ENCODE measurements around the gene DHFR.
"Not testable (repeated sequence)": the region's sequence is repeated elsewhere in the genome, so short reads cannot be mapped to it uniquely, and the experiment has no call there.

Gene DHFR

GRCh38 chr5:80654391-80655230, at the start of gene DHFR, which contains the start of gene MSH3:
Gene DHFR (minus strand): TSS chr5:80654983. CDS start chr5:80654489, 494 bp downstream.
Gene MSH3 (plus strand): TSS chr5:80654652. CDS start chr5:80654728, 76 bp downstream.
- peak; percentile 82 for DNase-seq (ENCODE audit: low read depth)

DNA sequence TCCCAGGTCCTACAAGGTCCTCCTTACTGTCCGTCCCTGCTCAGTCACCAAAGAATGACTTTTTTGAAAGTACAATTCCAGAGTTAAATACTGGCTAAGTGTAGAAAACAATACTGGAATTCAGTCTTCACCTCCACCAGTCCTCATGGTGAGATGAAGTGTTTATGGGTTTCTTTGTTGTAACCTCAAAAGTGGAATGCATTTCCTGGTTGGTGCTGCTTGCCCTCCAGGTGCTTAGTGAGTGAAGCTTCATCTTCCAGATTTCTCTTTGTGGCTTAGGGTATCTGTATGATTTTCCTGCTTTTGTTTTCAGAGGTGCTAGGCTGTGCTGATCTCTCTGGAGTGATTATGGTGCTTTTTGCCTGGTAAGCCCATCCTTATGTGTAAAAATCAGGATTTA, 49.4 kb upstream of the DHFR start:
- DNase-seq (ENCODE audit: low read depth) = no peak

- no peak for DNase-seq (ENCODE audit: low read depth)
Measured at GRCh38 chr5:80703747-80704146, 49.0 kb upstream of the DHFR start.

DNA sequence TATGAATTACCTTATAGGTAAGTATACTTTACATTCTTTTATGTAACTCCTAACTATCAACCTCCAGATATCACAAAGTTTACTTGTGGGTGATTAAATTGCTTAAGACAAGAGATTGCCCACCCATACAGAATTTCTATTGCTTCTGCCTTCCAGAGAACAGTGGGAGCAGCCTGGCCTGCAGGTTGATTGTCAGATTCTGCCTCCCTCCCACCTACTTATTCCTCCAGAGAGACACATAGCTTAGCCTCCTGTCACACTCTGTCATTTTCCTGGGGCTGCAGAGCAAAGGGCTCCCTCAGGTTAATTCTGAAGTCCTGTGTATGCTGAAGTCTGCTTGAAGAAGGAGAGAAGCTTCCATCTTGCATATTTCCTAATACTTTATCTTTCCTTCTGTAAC, 48.5 kb upstream of the DHFR start:
- no peak for DNase-seq (ENCODE audit: low read depth)

DNA sequence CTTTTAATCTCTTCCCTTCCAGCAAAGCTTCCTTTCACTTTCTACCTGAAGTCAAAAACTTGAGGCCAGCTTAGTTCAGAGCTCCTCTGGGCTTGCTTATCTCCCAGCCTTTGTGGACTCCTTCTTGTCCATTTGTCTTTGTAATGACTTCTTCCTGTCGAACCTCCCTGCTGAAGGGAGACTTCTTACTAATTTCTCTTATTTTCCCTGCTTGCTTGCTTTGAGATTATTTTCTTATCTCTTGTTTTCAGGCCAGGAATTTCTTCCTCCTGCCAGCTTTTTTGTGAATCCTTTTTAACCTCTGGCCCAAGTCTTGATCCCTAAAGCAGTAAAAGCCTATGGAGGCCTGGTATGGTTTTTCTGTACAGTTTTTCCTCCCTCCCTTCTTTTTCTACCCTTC, 46.8 kb upstream of the DHFR start:
- DNase-seq (ENCODE audit: low read depth) = no peak

DNA sequence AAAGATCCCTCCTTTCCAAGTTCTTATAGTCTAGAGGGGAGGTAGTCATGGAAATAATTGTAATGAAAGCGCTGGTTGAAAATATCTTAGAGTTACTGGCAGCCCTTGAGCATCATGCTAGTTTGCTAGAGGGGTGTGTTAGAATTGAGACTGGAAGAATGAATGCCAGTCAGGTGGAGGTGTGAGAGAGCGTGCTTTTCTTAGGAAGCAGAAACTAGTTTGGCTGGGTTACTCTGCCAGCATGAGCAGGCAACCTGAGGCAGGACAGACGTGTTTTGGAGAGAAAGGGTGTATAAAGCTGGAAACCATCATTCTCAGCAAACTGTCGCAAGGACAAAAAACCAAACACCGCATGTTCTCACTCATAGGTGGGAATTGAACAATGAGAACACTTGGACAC, 43.6 kb upstream of the DHFR start:
- no peak for DNase-seq (ENCODE audit: low read depth)

DNA sequence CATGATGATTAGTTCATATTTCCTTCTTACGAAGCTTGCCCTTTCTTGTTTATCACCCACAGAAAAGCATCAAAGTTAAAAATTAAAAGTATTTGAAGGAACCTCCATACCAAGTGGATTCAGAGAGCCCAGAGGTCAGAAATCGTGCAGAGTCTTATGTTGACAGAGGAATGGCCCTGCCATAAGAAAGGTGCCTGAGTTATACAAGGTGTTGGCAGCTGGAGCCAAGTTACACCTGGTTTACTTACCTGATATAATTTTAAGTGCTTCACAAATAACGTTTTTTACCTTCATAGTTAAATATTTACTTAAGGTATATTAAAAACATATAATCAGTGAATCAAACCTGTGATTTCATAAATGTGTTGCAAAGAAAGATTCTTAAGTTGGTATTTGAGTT, 42.3 kb upstream of the DHFR start:
- no peak for DNase-seq (ENCODE audit: low read depth)

DNA sequence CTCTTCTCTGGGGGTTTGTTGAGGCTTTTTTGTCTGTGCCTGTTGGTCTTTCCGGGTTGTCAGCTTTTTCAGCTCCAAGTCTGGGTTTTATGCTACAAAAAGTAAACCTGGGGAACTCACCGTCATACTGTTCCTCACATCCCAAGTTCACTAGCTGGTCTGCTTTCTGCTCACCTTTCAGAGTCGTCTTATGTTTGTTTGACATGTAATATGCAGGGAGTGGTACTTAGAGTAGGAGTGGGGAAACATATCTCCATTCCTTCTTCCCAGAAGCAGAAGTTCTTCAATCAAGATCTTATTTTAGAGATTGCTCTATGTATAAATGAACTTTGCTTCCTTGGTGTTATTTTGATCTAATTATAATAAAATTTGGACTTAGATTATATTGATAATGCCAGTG, 41.7 kb upstream of the DHFR start:
- DNase-seq (ENCODE audit: low read depth) = no peak

DNA sequence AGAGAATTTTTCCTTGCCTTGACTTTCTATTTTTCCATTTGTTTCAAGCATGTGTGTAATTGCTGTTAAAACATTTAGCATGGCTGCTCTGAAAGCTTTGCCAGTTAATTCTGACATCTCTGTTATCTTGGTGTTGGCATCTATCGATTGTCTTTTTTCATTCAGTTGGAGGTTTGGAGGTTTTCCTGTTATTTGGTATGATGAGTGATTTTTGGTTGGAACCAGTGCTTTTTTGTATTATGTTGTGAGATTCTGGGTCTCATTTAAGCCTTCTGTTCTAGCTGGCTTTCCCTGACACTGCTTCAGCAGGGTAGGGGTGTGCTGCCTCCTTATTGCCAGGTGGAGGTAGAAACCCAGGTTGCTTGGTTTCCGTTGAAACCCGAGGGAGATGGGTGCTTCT, 40.9 kb upstream of the DHFR start:
- DNase-seq (ENCODE audit: low read depth) = no peak

GRCh38 chr5:80689627-80690026, 34.8 kb upstream of the DHFR start:
- DNase-seq (ENCODE audit: low read depth) = no peak

- DNase-seq (ENCODE audit: low read depth) = no peak
Measured at GRCh38 chr5:80688648-80689420, 34.1 kb upstream of the DHFR start.

GRCh38 chr5:80686757-80687156, 32.0 kb upstream of the DHFR start:
- no peak for DNase-seq (ENCODE audit: low read depth)

DNA sequence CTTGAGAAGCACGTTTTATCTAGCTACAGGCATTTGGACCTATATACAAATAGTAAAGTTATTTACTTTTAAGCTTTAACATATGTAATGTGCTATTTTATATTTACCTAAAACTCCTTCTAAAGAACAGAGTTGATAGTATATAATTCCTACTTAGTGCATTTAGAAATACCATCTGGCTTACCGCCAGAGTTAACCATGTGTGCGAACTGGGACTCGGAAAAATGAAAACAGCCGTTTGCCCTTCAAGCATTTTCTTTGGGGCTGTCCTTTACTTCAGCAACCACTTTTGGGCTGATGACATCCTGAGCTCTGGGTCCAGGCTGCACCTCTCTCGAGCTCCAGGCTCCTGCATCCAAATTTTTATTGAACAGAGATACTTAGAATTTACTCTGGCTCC, 21.9 kb upstream of the DHFR start:
- DNase-seq (ENCODE audit: low read depth) = no peak

GRCh38 chr5:80672140-80672736, 17.5 kb upstream of the DHFR start:
- DNase-seq (ENCODE audit: low read depth) = peak; percentile 62

DNA sequence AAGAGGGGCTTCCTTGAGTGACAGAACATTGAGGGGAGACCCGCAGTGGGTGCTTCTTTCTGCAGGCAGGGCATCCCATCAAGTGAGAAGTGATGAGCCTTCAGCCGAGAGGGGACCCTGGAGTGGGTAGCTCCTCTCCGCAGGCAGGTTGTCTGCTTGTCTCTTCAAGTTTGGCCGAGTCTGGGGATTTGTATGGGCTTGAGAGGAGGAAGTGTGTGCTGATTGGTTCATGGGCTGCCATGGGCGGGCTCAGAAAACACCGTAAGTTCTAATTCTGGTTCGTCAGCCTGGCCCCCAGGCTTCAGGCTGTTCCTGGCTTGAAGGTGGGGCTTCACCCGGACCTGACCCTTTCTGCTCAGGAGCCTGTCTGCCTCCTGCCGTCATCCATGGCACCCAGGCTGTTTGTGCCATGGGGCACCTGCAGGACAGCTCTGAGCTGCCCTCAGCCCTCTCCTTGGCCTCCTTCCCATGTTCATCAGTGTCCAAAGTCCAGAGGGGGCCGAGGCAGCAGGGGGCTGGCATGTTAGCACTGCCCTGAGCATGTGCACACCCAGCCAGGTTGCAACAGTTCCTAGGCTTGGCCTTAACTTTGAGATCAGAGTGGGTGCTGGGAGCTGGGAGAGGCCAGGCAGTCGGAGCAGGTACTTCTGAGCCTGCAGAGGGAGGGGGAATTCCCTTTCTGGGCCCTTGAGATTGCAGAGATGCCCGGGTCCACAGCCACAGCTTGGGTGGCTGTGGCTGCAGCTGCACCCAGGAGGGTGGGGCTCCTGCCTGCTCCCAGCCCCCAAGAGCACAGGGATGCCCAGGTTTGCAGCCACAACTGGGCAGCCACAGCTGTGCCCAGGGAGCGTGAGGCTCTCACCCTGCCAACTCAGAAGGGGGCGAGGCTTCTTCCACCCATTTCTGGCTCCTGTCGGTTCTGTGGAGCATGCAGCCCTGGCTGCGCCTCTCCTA, 13.5 kb upstream of the DHFR start:
- no peak for DNase-seq (ENCODE audit: low read depth)

GRCh38 chr5:80667384-80667783, 12.6 kb upstream of the DHFR start:
- DNase-seq (ENCODE audit: low read depth) = no peak

DNA sequence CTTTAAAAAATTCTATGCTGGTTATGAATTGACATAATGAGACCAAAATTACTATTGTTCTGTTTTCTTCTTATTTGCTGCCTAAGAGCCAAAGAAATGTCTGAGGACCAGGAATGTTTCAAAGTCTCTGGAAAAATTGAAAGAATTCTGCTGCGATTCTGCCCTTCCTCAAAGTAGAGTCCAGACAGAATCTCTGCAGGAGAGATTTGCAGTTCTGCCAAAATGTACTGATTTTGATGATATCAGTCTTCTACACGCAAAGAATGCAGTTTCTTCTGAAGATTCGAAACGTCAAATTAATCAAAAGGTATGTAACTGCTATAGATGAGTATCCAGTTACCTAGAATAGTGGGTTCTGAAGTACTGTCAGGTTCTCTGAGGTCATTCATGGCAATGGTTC, 10.3 kb upstream of the DHFR start:
- no peak for DNase-seq (ENCODE audit: low read depth)

DNA sequence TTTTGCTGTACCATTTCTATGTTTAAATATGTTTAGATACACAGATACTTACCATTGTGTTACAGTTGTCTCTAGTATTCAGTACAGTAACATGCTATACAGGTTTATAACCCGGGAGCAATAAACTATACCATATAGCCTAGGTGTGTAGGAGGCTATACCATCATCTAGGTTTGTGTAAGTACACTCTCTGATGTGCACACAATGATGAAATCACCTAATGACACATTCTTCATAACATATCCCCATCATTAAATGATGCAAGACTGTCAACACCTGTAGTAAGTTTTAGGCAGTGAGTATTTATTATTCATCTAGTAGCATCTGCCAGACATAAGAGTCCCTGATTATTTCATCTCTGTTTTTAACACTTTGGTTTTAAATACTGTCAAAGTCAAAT, 7.3 kb upstream of the DHFR start:
- no peak for DNase-seq (ENCODE audit: low read depth)

DNA sequence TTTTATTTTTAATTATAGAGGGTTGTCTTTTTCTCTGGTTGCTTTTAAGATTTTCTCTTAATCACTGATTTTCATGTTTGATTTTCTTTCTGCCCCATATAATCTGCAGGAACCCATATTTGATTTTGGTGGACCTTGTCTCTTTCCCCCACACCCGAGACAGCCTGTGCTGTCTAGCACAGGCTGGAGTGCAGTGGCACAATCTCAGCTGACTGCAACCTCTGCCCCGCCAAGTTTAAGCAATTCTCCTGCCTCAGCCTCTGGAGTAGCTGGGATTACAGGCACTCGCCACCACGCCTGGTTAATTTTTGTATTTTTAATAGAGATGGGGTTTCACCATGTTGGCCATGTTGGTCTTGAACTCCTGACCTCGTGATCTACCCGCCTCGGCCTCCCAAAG, 5.9 kb upstream of the DHFR start:
- not testable (repeated sequence) for DNase-seq (ENCODE audit: low read depth)

DNA sequence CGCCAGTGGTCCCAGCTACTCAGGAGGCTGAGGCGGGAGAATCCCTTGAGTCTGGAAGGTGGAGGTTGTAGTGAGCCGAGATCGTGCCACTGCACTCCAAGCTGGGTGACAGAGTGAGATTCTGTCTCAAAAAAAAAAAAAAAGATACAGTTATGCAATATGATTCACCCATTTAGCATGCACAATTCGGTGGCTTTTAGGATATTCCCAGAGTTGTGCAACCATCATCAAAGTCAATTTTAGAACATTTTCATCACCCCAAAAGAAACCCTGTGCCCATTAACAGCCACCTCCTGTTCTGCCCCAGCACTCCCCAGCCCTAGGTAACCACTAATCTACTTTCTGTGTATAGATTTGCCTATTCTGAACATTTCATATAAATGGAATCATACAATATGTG, 4.3 kb upstream of the DHFR start:
- DNase-seq (ENCODE audit: low read depth) = no peak

- DNase-seq (ENCODE audit: low read depth) = no peak
Measured at GRCh38 chr5:80656425-80656824, 1.6 kb upstream of the DHFR start.

Measured in activated T-cell treated with anti-CD3 and anti-CD28 coated beads for 1 hour (primary cell).